Measurements from ENCODE around the gene ASB16. TPM values are rescaled to one million over a fixed set of nuclear protein-coding genes. Genes with fewer than 3 reads are reported as not detected.
A peak's percentile ranks its signal among the peaks of the same experiment; 100 is the strongest.
"Not testable (repeated sequence)": the region's sequence is repeated elsewhere in the genome, so short reads cannot be mapped to it uniquely, and the experiment has no call there.

ASB16 gene, protein sequence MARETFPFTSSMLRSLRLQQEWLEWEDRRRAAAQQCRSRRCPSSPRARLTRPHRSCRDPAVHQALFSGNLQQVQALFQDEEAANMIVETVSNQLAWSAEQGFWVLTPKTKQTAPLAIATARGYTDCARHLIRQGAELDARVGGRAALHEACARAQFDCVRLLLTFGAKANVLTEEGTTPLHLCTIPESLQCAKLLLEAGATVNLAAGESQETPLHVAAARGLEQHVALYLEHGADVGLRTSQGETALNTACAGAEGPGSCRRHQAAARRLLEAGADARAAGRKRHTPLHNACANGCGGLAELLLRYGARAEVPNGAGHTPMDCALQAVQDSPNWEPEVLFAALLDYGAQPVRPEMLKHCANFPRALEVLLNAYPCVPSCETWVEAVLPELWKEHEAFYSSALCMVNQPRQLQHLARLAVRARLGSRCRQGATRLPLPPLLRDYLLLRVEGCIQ
- total RNA-seq, result not detected

DNA sequence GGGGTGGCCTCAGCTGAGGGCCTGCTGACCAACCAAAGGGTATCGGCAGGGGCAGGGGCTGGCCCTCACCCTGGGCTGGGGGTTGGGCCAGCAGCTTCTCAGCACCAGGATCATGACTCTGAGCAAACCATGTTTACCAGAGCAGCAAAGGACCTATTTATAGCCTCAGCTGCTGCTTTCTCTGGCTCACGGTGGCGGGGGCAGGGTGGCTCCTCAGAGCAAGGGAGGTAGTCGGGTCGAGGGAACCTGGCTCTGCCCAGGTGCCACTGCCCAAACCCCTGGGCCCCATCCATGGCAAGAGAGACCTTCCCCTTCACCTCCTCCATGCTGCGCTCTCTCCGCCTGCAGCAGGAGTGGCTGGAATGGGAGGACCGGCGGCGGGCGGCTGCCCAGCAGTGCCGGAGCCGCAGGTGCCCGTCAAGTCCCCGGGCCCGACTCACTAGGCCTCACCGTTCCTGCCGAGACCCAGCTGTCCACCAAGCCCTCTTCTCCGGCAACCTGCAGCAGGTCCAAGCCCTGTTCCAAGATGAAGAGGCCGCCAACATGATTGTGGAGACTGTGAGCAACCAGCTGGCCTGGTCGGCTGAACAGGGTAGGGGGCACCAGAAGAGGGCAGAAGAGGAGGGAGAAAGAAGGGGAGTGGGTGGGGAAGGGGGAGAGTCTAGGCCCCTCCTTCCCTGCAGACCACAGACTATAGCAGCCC, at the start of gene ASB16:
Gene ASB16 (plus strand): TSS at position 206 of the 703 bp plus-strand sequence. CDS start 86 bp downstream, at position 292.
- no peaks in the 10 kb centered on the region for H3K36me3 Mint-ChIP-seq
- H3K27me3 Mint-ChIP-seq, result no peaks in the 10 kb centered on the region
- H3K27ac Mint-ChIP-seq, result no peak within 1 kb of the TSS
- peaks cover 12% of the 10 kb centered on the region for H3K4me1 Mint-ChIP-seq
- no peak for DNase-seq
- H3K9me3 Mint-ChIP-seq, result no peaks in the 10 kb centered on the region
- H3K4me3 Mint-ChIP-seq, result no peak within 1 kb of the TSS

DNA sequence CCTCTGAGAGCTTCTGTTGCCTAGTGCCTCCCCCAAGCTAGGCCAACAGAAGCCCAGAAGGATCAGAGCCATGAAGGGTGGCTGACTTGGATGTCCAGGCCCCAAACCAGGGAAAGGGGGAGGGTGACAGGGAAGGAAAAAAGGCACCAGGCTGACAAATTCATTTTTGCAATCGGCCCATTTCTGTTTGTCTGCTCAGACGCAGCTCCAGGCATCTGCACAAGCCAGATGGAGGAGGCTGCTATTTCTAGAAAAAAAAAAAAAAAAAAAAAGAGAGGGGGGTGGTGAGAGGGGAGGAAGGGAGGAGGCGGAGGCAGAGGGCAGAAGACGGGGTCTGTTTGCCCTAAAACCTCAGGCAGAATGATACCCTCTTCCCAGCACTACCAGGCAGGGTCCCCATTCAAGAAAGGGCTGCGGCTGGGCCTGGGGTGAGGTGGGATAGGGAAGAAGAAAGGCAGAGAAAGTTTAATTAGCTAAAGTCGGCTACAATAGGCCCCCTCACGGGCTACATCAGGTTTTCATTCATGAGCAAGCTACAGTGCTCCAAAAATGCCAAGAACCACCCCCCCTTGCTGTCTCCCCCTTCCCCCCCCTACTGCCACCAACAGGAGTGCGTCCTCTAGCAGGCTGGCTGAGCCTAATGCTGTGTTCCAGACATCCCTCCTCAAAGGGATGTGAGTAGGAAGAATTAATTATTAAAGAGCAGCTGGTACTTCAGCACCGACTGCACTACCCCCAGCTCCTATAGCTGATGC, 49.5 kb upstream of the ASB16 start:
- no peak overlapping the region for H3K27ac Mint-ChIP-seq
- H3K27me3 Mint-ChIP-seq, result no peaks in the 10 kb centered on the region
- no peak overlapping the region for H3K4me3 Mint-ChIP-seq
- peaks cover 25% of the 10 kb centered on the region for H3K4me1 Mint-ChIP-seq
- no peaks in the 10 kb centered on the region for H3K36me3 Mint-ChIP-seq
- no peaks in the 10 kb centered on the region for H3K9me3 Mint-ChIP-seq
- no peak for DNase-seq

DNA sequence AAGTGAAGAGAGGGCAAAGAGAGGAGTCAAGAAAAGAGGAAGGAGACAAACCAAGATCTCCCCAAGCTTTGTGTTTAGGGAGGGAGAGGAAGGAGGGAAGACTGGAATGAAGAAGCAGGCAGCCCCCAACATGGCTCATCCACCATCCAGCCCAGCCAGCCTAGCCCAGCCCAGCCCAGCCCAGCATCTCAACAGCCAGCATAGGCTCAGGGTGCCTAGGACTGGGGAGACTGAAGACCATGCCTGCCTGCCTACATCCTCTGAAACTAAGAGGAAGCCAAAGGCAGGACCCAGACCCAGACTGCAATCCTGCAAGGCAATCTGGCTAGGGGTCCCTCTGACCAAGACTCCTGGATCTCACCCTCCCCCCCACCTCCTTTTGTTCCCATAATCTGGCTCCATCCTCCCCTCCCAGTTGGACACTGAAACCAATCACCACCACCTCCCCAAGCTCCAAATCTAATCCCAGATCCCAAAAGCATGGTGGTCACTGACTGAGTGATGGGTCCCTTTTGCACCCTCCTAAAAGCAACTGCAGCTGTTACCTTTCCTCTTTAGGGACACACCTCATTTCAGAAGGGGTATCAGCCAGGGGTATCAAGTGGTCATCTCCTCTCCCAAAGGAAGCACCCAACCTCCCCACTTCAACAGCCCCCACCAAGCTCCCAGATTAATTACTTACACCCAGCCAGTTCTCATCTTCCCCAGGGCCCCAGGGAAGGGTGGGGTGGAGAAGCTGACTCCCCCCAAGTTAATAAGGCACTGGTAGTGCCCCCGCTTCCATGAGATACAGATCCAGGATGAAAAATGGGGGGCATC, 48.3 kb upstream of the ASB16 start:
- Mint-ChIP-seq H3K27ac (peak overlapping the region; percentile 69), H3K27me3 (no peaks in the 10 kb centered on the region), H3K4me3 (peak overlapping the region; percentile 91), H3K36me3 (no peaks in the 10 kb centered on the region), H3K4me1 (peaks cover 25% of the 10 kb centered on the region), H3K9me3 (no peaks in the 10 kb centered on the region)
- no peak for DNase-seq

DNA sequence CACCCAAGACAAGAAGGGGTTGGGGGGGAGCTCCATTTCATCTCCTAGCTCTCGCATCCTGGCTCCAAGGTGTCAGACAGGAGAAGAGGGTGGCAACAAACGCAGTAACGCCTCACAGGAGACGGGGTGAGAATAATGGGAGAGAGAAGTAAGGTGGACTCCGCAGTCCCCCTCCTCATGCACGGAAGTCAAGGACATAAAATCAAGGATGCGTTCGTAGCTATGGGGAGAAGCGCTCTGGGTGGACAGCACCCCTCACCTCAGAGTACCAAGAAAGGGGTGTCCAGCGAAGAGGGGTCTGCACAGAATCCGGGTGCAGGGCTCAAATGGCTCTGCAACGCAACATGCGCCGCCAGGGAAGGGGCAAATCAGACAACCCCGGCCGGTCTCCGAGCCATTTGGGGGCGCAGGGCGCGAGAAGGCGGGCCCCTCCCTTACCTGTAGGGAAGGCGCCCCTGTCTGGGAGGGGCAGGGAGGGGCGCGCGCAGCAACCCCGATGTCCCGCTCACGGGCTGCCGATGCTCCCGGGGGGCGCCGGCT, 47.6 kb upstream of the ASB16 start:
- DNase-seq, result no peak
- Mint-ChIP-seq H3K4me1 (peaks cover 25% of the 10 kb centered on the region), H3K9me3 (no peaks in the 10 kb centered on the region), H3K27ac (peak overlapping the region; percentile 69), H3K4me3 (peak overlapping the region; percentile 91), H3K27me3 (no peaks in the 10 kb centered on the region), H3K36me3 (no peaks in the 10 kb centered on the region)

DNA sequence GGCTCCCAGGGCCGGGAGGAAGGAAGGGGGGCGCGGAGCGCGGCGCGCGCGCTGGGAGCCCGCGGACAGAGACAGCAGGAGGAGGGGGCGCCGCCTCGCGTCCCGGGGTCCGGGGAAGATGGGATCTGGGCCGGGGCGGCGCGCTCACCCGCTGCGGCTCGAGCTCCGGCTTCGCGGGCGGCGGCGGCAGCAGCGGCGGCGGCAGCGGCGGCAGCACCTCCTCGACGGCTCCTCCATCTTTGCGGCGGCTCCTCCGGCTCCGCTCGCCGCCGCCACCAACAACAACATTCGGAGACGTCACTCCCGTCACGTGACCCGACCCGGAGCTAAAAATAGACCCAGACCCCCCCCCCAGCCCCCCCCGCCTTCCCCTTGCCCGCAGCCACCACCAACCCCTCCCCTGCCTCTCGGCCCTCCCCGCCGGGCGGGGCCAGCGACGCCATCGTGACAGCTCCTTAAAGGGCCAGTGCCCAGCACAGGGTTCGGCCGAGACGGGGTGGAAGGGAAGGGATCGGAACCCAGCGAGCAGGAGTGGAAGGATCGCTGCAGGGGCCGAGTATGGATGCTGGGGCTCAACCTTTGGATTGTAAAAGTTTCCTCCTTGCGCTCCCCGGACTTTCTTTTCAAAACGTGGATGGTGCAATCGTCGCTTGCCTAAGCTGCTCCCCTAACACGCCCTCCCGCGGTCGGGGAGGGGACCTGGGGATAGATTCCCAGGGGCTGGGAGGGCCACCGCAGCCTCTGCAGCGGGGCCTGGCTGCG, 47.0 kb upstream of the ASB16 start, which contains the start of gene HDAC5:
Gene HDAC5 (minus strand): TSS at position 286 of the 762 bp plus-strand sequence. CDS start 6,126 bp downstream, outside the sequence.
- peak; percentile 95 for DNase-seq
- Mint-ChIP-seq H3K4me1 (peaks cover 25% of the 10 kb centered on the region), H3K4me3 (peak within 1 kb of the TSS; percentile 91), H3K27ac (peak within 1 kb of the TSS; percentile 99), H3K36me3 (no peaks in the 10 kb centered on the region), H3K9me3 (no peaks in the 10 kb centered on the region), H3K27me3 (no peaks in the 10 kb centered on the region)

DNA sequence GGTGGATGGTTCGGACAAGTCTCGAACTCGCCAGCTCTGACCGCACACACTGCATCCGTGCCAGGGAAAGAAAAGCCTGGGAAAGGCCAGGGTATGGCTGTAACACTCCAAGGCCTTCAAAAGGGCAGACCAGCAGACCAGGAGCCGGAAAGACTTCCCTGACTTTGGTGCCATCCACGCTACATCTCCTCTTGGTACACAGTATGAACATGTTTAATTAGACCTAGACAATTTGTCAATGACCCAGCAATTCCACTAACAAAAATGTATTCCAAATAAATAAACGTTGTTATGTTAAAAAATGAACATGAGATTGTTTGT, 46.4 kb upstream of the ASB16 start:
- peak overlapping the region; percentile 91 for H3K4me3 Mint-ChIP-seq
- no peaks in the 10 kb centered on the region for H3K36me3 Mint-ChIP-seq
- DNase-seq, result no peak
- H3K4me1 Mint-ChIP-seq, result peaks cover 23% of the 10 kb centered on the region
- no peaks in the 10 kb centered on the region for H3K27me3 Mint-ChIP-seq
- peak overlapping the region; percentile 99 for H3K27ac Mint-ChIP-seq
- H3K9me3 Mint-ChIP-seq, result no peaks in the 10 kb centered on the region

DNA sequence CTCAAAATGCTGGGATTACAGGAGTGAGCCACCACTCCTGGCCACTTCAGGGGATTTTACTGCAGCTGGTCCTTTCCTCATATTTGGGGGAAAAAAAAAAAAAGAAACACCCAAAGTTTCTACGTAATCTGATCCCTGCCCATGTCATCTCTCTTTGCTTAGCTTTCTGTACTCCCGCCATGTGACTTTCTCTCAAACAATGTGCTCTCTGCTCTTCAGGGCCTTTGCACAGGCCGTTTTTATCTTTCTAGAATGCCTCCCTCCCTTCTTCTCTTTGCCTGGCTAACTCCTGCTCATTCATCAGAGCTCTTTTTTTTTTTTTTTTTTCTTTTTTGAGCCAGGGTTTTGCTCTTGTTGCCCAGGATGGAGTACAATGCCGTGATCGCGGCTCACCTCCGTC, 42.1 kb upstream of the ASB16 start:
- no peaks in the 10 kb centered on the region for H3K36me3 Mint-ChIP-seq
- no peak overlapping the region for H3K4me3 Mint-ChIP-seq
- H3K9me3 Mint-ChIP-seq, result no peaks in the 10 kb centered on the region
- H3K4me1 Mint-ChIP-seq, result peaks cover 10% of the 10 kb centered on the region
- no peak overlapping the region for H3K27ac Mint-ChIP-seq
- no peaks in the 10 kb centered on the region for H3K27me3 Mint-ChIP-seq
- no peak for DNase-seq

DNA sequence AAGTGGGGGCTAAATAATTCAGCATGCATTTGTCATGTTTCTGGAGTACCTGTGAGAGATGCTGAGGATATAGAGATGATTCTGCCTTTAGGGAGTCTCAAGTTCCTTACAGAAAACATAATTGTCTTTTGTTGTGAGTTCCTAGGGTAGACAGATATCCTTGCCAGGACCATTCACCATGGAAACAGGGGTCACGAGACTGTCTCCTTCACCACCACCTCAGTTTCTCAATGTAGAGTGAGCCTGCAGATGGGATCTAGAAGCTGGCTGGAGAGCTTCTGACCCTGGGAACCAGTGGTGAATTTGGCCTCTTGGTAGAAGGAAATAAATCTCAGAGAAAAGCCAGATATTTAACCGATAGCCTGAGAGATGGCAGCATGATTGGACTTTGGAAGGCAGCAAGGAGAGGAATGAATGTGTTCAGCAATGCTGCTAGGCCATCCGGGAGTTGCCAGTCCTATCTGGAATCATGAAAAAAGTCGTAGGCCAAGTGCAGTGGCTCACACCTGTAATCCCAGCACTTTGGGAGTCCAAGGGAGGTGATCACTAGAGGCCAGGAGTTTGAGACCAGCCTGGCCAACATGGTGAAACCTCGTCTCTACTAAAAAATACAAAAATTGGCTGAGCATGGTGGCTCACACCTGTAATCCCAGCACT, 39.7 kb upstream of the ASB16 start:
- Mint-ChIP-seq H3K4me1 (peaks cover 5% of the 10 kb centered on the region), H3K27me3 (no peaks in the 10 kb centered on the region), H3K4me3 (no peak overlapping the region), H3K27ac (no peak overlapping the region), H3K9me3 (no peaks in the 10 kb centered on the region), H3K36me3 (no peaks in the 10 kb centered on the region)
- DNase-seq, result no peak

DNA sequence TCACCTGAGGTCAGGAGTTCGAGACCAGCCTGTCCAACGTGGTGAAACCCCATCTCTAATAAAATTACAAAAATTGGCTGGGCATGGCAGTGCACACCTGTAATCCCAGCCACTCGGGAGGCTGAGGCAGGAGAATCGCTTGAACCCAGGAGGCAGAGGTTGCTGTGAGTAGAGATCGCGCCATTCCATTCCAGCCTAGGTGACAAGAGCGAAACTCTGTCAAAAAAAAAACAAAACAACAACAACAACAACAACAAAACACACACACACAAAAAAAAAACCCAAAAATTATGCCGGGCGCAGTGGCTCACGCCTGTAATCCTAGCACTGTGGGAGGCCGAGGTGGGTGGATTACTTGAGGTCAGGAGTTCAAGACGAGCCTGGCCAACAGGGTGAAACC, 39.1 kb upstream of the ASB16 start:
- not testable (repeated sequence) for H3K36me3 Mint-ChIP-seq, DNase-seq, H3K27ac Mint-ChIP-seq, H3K4me3 Mint-ChIP-seq, H3K27me3 Mint-ChIP-seq, H3K9me3 Mint-ChIP-seq, H3K4me1 Mint-ChIP-seq

DNA sequence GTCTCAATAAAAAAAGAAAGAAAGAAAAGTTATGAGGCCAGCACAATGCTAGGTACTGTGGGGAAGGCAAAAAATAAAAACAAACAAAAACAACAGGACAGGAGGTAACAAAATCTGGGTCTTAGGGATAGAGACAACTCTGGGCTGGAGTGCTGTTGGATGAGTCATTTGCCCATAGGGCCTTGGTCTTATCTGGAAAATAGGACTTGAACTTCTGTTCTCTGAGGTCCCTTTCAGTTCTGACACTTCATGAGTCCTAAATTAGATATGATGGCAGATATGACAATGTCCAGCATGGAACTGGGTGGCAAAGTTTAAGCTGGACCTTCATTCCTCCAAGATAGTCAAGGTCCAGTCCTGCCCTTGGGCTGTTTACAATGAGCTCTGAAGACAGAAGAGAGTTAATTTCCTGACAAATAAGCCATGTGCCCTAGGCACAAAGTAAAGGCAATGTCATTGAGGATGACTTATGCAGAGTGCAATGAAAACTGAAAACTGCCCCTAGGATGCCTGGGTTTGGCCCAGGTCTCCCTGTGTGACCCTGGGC, 38.2 kb upstream of the ASB16 start:
- Mint-ChIP-seq H3K9me3 (no peaks in the 10 kb centered on the region), H3K4me3 (no peak overlapping the region), H3K27ac (peak overlapping the region; percentile 0), H3K4me1 (peaks cover 6% of the 10 kb centered on the region), H3K36me3 (no peaks in the 10 kb centered on the region), H3K27me3 (no peaks in the 10 kb centered on the region)
- DNase-seq, result no peak

DNA sequence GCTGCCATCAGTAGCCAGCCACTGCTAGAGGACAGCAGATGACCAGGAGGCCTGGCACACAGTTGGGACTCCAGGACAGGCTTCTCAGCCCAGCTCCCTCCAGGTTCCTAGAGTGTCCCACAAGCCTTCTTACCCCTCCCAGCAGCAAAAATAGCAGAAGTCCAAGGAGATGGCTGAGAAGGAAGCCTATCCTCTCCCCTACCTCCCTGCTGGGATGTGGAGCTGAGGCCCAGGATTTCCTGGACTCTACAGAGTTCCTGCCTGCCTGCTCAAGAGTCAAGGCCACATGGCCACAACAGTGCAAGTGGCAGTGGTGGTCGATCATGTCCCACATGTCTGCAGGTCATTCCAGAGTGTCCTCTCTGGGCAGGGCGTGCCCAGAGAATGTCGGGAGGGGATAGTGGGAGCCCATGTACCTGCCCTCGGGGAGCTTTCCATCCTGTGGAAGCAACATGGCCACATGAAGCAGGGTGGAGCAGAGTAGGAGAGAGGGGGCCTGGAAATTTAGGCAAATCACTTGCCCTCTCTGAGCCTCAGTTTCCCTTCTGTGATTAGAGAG, 36.5 kb upstream of the ASB16 start:
- Mint-ChIP-seq H3K27ac (no peak overlapping the region), H3K4me1 (peaks cover 19% of the 10 kb centered on the region), H3K4me3 (no peak overlapping the region), H3K9me3 (no peaks in the 10 kb centered on the region), H3K36me3 (no peaks in the 10 kb centered on the region), H3K27me3 (no peaks in the 10 kb centered on the region)
- DNase-seq, result no peak

DNA sequence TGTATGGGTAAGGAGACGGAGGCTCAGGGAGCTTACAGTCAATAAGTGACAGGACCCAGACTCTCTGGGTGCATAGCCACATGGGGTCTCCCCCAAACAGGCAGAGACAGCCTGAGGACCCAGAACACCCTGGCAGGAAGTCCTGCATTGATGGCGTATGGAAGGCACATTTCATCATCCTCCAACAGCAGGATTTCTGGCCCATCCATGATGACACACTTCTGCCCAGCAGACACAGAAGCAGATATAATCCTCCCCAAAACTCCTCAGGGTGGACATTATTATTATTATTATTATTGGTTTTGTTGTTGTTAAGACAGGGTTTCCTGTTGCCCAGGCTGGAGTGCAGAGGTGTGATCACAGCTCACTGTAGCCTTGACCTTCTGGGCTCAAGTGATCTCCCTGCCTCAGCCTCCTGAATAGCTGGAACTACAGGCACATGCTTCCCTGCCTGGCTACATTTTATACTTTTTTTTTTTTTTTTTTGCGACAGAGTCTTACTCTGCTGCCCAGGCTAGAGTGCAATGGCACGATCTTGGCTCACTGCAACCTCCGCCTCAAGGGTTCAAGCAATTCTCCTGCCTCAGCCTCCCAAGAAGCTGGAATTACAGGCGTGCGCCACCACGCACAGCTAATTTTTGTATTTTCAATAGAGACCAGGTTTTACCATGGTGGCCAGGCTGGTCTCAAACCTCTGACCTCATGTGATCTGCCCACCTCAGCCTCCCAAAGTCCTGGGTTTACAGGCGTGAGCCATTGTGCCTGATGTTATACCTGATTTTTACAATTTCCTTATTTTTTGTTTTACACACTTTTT, 35.5 kb upstream of the ASB16 start:
- Mint-ChIP-seq H3K36me3 (no peaks in the 10 kb centered on the region), H3K27me3 (no peaks in the 10 kb centered on the region), H3K4me1 (peaks cover 19% of the 10 kb centered on the region), H3K4me3 (no peak overlapping the region), H3K27ac (no peak overlapping the region), H3K9me3 (no peaks in the 10 kb centered on the region)
- no peak for DNase-seq
